ENCODE results near the gene SPI1.

The SPI1 gene

GRCh38 chr11:47394322-47395222 lies 16.2 kb upstream of the SPI1 start:
- TF ChIP-seq CTCF (conservative IDR thresholded peaks at IDR 0.05; ENCODE audit: low read depth), result no peak
- no peak for DNase-seq (ENCODE audit: low spot score)
- CTCF ChIA-PET, result interaction anchor here (0.7 kb wide), 1 partner anchor 23 kb away, joined by 3 read pairs; no protein-coding TSS in a partner anchor
- POLR2A ChIA-PET (ENCODE audit: low non-redundant PET), result interaction anchor here (0.6 kb wide), 1 partner anchor 280 kb away, joined by 3 read pairs; no protein-coding TSS in a partner anchor
- no peak overlapping the region for H3K27ac ChIP-seq

- TF ChIP-seq CTCF (conservative IDR thresholded peaks at IDR 0.05; ENCODE audit: low read depth), result no peak
- ChIA-PET POLR2A (ENCODE audit: low non-redundant PET) (interaction anchor here (0.6 kb wide), 1 partner anchor 281 kb away, joined by 3 read pairs; no protein-coding TSS in a partner anchor), CTCF (no interaction called here)
- no peak for DNase-seq (ENCODE audit: low spot score)
- no peak overlapping the region for H3K27ac ChIP-seq
Measured at GRCh38 chr11:47394050-47394321, 15.6 kb upstream of the SPI1 start.

GRCh38 chr11:47393163-47394049 lies 15.1 kb upstream of the SPI1 start:
- H3K27ac ChIP-seq, result no peak overlapping the region
- ChIA-PET POLR2A (ENCODE audit: low non-redundant PET) (interaction anchor here (0.6 kb wide), 1 partner anchor 281 kb away, joined by 3 read pairs; no protein-coding TSS in a partner anchor), CTCF (no interaction called here)
- no peak for DNase-seq (ENCODE audit: low spot score)
- no peak for TF ChIP-seq CTCF (conservative IDR thresholded peaks at IDR 0.05; ENCODE audit: low read depth)

- CTCF ChIA-PET, result no interaction called here
- no peak overlapping the region for H3K27ac ChIP-seq
- no peak for DNase-seq (ENCODE audit: low spot score)
Measured at GRCh38 chr11:47392546-47393162, 14.3 kb upstream of the SPI1 start.

GRCh38 chr11:47391711-47392432 lies 13.5 kb upstream of the SPI1 start:
- CTCF ChIA-PET, result interaction anchor here (0.6 to 1.0 kb wide), 2 partner anchors 17 to 22 kb away, joined by 3 to 5 read pairs; no protein-coding TSS in a partner anchor
- no peak for DNase-seq (ENCODE audit: low spot score)
- no peak overlapping the region for H3K27ac ChIP-seq
- POLR2A ChIA-PET (ENCODE audit: low non-redundant PET), result no interaction called here
- TF ChIP-seq CTCF (conservative IDR thresholded peaks at IDR 0.05; ENCODE audit: low read depth), result no peak

More at GRCh38 chr11:47392546-47393162, 14.3 kb upstream of the SPI1 start:
- POLR2A ChIA-PET (ENCODE audit: low non-redundant PET), result no interaction called here
- no peak for TF ChIP-seq CTCF (conservative IDR thresholded peaks at IDR 0.05; ENCODE audit: low read depth)
